Hepatocyte (in vitro differentiated cells): ENCODE results near the gene RBM14.

Experiments used
- CTCF ChIP-seq: fragments of 200-600 bp; sonication (generic); IDR thresholded peaks from 2 replicates; pipeline ENCODE4 v1.5.1; 2016; ENCODE audit warnings: antibody characterized with exemption, mild to moderate bottlenecking; ENCODE audit not compliant: poor library complexity
- EZH2 ChIP-seq: fragments of 200-600 bp; sonication (generic); IDR thresholded peaks from 2 replicates; pipeline ENCODE4 v1.6.1; 2016; ENCODE audit warnings: antibody characterized with exemption, mild to moderate bottlenecking, borderline replicate concordance
- EZH2phosphoT487 ChIP-seq: fragments of 200-600 bp; sonication (generic); IDR thresholded peaks from one replicate; pipeline ENCODE4 v1.6.1; 2018; ENCODE audit warnings: antibody characterized with exemption, mild to moderate bottlenecking, low read depth, moderate library complexity; ENCODE audit not compliant: unreplicated experiment, severe bottlenecking

- TF ChIP-seq CTCF (no peak), EZH2phosphoT487 (no peak), EZH2 (no peak)
These were observed 8.8 kb downstream of the RBM14 start for GRCh38 chr11:66625041-66625751.
